Aorta (tissue), 5 donors: Measurements from ENCODE around the gene NFATC1. TPM values are rescaled to one million over a fixed set of nuclear protein-coding genes. Genes with fewer than 3 reads are reported as not detected.

Source experiments
- ATAC-seq: fragments of 200-7000 bp; cut with Tn5 transposase; one replicate; pipeline ENCODE4 v1.9.1; 2022; ENCODE audit warnings: moderate library complexity; ENCODE audit not compliant: low FRiP score
- DNase-seq, 2 donors: peaks; one replicate each; pipeline ENCODE4 v3.0.0-alpha.2; 2020
- H3K27ac ChIP-seq, 2 donors: one replicate each; pipeline ENCODE4 v1.5.1; 2013; ENCODE audit warnings: low read length in 2 of 2, mild to moderate bottlenecking in 2 of 2, moderate library complexity in 2 of 2, control low read depth in 1 of 2, inconsistent platforms in 1 of 2, low read depth in 1 of 2
- H3K27me3 ChIP-seq, 2 donors: one replicate each; pipeline ENCODE4 v1.6.1; 2013; ENCODE audit warnings: control low read depth in 1 of 2, low read length in 1 of 2, mild to moderate bottlenecking in 1 of 2, moderate library complexity in 1 of 2; ENCODE audit not compliant: insufficient read depth in 2 of 2, control insufficient read depth in 1 of 2
- H3K36me3 ChIP-seq, 2 donors: one replicate each; pipeline ENCODE4 v1.6.1; 2013; ENCODE audit warnings: control low read depth in 1 of 2, low read length in 1 of 2, mild to moderate bottlenecking in 1 of 2; ENCODE audit not compliant: insufficient read depth in 2 of 2, control insufficient read depth in 1 of 2
- H3K4me1 ChIP-seq, 2 donors: one replicate each; pipeline ENCODE4 v1.6.1; 2013; ENCODE audit warnings: low read length in 2 of 2, control low read depth in 1 of 2, mild to moderate bottlenecking in 1 of 2, moderate library complexity in 1 of 2; ENCODE audit not compliant: insufficient read depth in 2 of 2, control insufficient read depth in 1 of 2
- H3K4me3 ChIP-seq, 2 donors: one replicate each; pipeline ENCODE4 v1.5.1; 2013; ENCODE audit warnings: low read length in 2 of 2, control low read depth in 1 of 2, mild to moderate bottlenecking in 1 of 2
- H3K9me3 ChIP-seq: one replicate; pipeline ENCODE4 v1.6.1; 2013; ENCODE audit warnings: mild to moderate bottlenecking, low read length; ENCODE audit not compliant: control insufficient read depth
- WGBS, 2 donors: extraction: QIAGEN DNeasy Blood & Tissue Kit; methylation state at CpG; one replicate each; pipeline ENCODE4 v1.1.7; 2013; 5-methylcytosine and 5-hydroxymethylcytosine counted together
- intact Hi-C, 2 donors: fragments of 100-400 bp; cut with DNase I; formaldehyde crosslinking; loops; one replicate each; pipeline versions ENCODE4 v1.14.2 to v1.15.0; 2022
- polyA plus RNA-seq, 2 donors: library from polyadenylated mRNA; stranded (reverse); fragments of 200-250 nt; gene quantifications; one replicate each; pipeline ENCODE4 v1.2.3, GENCODE V29; 2013
- total RNA-seq, 2 donors: library from RNA; stranded (reverse); fragmentation: NEBNext Ultra II Directional; extraction: Animal tissue kit (Norgen Biotek cat#: 25700); gene quantifications; one replicate each; pipeline ENCODE4 v1.2.1, GENCODE V29; 2021
- donor health status: healthy with polysubstance abuse.
- donor health status: Bipolar disorder and iron deficiency.
- donor health status: DM: no; HTN: no; CAD: no.
- donor health status: DM: no; HTN: no; CAD: no.
- donor health status: DM: yes; HTN: yes; CAD: no.

The NFATC1 gene
- total and polyA plus RNA-seq, 4 donors, result 2.0 to 39.2 (median 22.2) TPM

DNA sequence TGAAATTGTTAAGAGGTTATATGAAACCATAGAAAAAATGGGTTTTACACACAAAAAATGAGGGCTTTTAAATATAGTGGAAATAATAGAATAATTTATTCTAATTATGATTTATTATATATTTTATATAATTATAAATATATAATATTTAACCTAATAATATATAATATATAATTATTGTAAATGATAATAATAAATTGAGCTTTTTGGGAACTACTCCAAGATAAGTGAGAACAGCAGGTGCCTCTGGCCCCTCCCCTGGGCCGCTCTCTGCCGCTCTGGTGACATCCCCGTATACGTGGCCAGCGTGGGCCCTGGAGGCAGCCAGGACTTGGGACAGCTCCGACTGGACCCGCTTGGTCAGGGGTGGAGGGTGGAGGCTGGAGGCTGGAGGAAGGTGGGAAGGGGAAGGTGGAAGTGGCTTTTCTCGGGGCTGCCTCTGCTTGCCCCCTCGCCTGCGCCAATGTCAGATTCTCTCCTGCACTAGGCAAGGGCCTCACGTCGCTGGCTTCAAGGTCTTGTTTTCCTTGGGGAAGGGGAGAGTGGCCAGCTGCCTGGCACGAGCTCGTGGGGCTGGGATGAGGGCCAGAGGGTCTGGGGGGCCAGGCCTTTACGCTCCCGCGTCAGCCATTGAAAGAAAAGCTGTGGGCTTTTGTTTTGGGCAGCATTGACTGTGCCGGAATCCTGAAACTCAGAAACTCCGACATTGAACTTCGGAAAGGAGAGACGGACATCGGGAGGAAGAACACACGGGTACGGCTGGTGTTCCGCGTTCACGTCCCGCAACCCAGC is 54.8 kb downstream of the NFATC1 start:
- no peak overlapping the region for H3K27ac ChIP-seq
- intact Hi-C loops, result loop anchor here in 1 of 2 donors (10.0 kb wide), 1 partner anchor 56 kb away; the partner anchor contains the start of gene NFATC1
- WGBS, 2 donors, result 90 to 91% methylated on average over 28 of the region's 28 CpGs
- no peaks in the 10 kb centered on the region for H3K27me3 ChIP-seq
- no peak for ATAC-seq
- no peaks in the 10 kb centered on the region for H3K9me3 ChIP-seq
- no peak overlapping the region for H3K4me3 ChIP-seq
- H3K4me1 ChIP-seq, result no peaks in the 10 kb centered on the region
- peaks cover 0 to 4% of the 10 kb centered on the region in 2 donors for H3K36me3 ChIP-seq
- no peak for DNase-seq

DNA sequence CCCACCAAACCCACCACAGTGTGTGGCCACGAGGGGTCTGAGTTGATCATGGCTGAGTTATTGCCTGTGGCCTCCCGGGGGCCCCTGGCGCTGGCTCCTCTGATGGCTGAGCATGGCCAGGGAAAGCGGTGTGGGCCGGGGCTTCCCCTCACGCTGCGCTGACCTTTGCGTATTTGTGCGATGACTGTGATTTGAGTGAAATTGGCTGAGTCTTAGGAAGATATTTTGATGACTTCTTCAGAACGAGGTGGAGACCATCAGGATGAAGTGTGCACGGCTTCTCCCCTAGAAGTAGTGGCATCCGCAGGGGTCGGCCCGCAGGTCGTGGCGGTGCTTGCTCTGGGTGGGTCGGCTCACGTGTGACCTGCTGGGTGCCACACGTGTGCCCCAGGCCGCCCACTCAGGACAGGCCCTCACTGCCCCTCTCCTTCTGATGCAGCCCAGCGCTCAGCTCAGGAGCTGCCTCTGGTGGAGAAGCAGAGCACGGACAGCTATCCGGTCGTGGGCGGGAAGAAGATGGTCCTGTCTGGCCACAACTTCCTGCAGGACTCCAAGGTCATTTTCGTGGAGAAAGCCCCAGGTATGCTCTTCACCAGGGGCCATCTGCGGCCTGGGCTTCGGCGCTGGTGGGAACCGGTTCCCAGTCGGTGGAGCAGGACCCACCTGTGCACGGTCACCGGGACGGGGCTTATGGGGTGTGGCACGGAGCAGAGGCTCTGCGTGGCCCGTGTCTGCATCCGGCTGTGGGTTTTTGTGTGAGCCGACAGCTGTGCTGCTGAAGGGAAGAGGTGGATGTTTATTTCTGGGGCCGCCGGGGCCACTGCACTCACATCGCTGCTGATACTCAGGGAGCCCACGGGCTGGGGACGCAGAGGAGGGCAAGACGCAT is 55.8 kb downstream of the NFATC1 start:
- Histone ChIP-seq H3K4me3 (no peak overlapping the region), H3K4me1 (no peaks in the 10 kb centered on the region), H3K9me3 (no peaks in the 10 kb centered on the region), H3K27me3 (no peaks in the 10 kb centered on the region), H3K36me3 (peaks cover 0 to 4% of the 10 kb centered on the region in 2 donors), H3K27ac (no peak overlapping the region)
- intact Hi-C loops, result loop anchor here in 1 of 2 donors (10.0 kb wide), 1 partner anchor 57 kb away; the partner anchor contains the start of gene NFATC1
- WGBS, 2 donors, result 93 to 94% methylated on average over 43 to 45 of the region's 45 CpGs
- DNase-seq (no peak), ATAC-seq (no peak)

DNA sequence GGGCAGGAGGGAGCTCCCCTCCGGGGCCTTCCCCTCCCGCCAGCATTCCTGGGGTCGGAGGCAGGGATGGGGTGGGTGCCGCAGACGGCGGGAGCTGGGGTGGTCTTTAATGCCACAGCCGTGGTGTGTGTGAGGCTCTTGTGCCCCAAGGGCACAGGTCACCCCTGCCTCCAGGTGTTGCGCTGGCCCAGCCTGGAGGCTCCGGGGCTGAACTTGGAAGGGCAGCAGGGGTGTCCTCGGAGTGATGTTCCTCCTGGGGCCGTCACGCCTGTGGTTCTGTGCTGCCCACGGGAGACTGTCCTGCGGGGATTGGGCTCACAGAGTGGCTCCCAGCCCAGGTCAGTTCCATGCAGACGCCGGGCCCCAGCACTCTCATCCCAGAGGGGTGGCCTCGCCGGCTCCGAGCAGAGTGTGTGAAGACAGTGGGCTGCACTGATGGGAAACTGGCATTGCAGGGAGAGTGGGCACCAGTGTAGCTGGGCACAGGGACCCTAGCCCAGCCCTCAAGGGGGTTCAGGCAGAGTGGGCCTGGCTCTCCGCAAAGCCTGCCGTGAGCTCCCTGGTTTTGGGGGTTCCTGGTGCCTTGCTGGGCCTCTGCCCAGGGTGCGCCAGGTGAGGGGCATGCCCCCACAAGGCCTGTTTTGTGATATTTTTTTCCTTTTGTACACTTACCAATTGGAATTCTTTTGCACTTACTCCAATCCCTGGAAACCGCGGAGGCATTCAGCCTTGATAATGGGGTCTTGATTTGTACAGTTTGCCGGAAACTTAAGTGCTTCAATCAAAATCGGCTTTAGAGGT is 56.7 kb downstream of the NFATC1 start:
- Histone ChIP-seq H3K4me1 (no peaks in the 10 kb centered on the region), H3K4me3 (no peak overlapping the region), H3K9me3 (no peaks in the 10 kb centered on the region), H3K27me3 (no peaks in the 10 kb centered on the region), H3K27ac (no peak overlapping the region), H3K36me3 (peaks cover 0 to 4% of the 10 kb centered on the region in 2 donors)
- intact Hi-C loops, result loop anchor here in 1 of 2 donors (10.0 kb wide), 1 partner anchor 58 kb away; the partner anchor contains the start of gene NFATC1
- ATAC-seq (no peak), DNase-seq (no peak)
- 92 to 94% methylated on average over 26 of the region's 26 CpGs for WGBS, 2 donors

DNA sequence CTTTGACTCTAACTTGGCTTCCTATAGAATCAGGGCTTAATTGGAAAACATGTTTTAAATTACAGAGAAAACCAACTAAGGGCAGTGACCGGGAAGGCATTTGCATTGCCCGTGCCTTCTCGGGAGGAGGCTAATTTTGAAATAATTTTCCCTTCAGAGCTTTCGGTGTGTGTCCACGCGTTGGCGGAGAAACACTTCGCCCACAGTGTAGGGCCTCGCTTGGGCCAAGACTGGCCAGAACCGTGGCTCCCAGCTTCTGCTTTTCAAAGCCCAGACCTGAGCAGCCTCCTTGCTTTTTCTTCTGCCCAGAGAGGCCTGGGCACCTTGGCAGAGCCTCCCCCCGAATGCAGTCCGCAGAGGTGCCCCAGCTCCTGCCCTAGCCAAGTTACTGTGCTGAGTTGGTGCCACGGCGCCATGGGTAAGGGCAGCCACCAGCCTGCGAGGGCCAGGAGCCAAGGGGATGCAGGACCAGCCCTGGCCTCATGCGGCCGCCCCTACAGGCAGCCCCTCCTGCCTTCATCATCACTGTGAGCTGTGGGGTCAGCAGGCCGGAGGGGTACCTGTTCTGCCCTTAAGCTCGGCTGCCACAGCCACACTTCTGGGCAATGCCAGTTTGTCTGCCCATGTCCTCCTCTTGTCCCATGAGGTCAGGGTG is 57.4 kb downstream of the NFATC1 start:
- Histone ChIP-seq H3K4me1 (no peaks in the 10 kb centered on the region), H3K9me3 (no peaks in the 10 kb centered on the region), H3K4me3 (no peak overlapping the region), H3K27me3 (no peaks in the 10 kb centered on the region), H3K27ac (no peak overlapping the region), H3K36me3 (peaks cover 0 to 4% of the 10 kb centered on the region in 2 donors)
- ATAC-seq (no peak), DNase-seq (no peak)
- intact Hi-C loops, result loop anchor here in 1 of 2 donors (10.0 kb wide), 1 partner anchor 58 kb away; the partner anchor contains the start of gene NFATC1
- WGBS, 2 donors, result 95 to 96% methylated on average over 19 of the region's 19 CpGs

DNA sequence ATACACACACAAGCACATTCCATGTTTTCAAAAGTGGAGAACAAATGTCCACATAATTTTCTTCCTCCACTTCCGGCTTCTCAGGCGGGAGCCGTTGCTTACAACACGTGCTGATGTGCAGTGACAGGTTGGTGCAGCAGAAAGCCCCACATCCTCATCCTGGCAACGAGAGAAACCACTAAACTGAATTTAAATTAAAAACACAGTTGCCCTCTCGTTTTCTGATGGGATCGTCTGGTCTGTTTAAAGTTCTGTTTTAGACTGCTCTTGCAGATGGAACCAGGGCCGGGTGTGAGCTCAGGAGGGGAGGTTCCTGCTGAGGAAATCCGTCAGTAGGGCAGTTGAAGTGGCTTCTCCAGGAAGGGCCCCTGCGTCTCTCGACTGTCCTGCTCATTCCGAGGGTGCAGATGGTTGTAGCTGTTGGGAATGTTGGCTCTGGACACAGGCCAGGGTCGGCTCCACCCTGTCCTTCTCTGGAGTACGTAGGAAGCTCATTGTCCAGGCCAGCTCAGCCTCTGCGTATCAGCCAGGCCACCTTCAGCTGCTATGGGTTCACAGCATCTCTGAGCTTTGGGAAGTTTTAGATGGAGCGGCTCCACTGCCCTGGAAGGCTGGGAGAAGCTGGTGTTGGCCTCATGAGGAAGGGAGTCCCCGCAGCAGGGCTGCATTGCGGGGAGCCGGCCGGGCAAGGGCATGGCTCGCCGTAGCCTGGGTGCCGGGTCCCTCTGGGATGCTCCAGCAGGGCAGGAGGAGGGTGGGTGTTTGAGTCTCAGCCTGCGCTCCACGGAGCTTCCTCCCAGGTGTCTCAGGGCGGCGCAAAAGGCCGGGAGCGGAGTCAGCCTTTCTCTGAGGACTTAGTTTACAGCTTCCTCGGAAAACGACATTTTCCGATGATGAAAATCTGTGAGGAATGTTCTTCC is 58.3 kb downstream of the NFATC1 start:
- Histone ChIP-seq H3K36me3 (peaks cover 0 to 4% of the 10 kb centered on the region in 2 donors), H3K4me1 (no peaks in the 10 kb centered on the region), H3K4me3 (no peak overlapping the region), H3K27ac (no peak overlapping the region), H3K27me3 (no peaks in the 10 kb centered on the region), H3K9me3 (no peaks in the 10 kb centered on the region)
- 85 to 86% methylated on average over 32 of the region's 32 CpGs for WGBS, 2 donors
- no peak for DNase-seq
- ATAC-seq, result no peak
- intact Hi-C loops, result loop anchor here in 1 of 2 donors (10.0 kb wide), 1 partner anchor 59 kb away; the partner anchor contains the start of gene NFATC1

DNA sequence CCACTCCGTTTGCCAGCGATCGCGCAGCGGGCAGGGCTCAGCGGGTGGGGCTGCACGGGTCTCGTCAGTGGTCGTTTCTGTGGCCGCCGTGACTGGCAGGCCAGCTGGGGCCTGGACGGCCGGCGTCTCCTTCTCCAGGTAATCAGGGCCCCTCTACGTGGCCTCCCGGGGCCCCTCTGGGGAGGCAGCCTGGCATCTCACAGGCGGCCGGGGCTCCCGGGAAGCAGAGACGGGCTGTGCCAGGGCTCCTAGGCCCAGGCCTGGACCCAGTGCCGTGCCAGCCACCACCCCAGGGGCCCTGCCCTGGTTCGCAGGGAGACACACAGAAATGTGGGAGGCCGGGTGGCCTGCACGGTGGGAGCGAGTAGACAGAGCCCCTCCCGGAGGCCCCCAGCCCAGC is 59.5 kb downstream of the NFATC1 start:
- intact Hi-C loops, result loop anchor here (5.0 to 10.0 kb wide), 2 partner anchors 53 to 60 kb away; partner anchors contain the start of gene NFATC1 (in 1 of the 2)
- Histone ChIP-seq H3K27me3 (no peaks in the 10 kb centered on the region), H3K9me3 (no peaks in the 10 kb centered on the region), H3K27ac (no peak overlapping the region), H3K4me3 (no peak overlapping the region), H3K4me1 (no peaks in the 10 kb centered on the region), H3K36me3 (peaks cover 0 to 4% of the 10 kb centered on the region in 2 donors)
- WGBS, 2 donors, result 96% methylated on average over 26 of the region's 26 CpGs
- DNase-seq, result no peak
- no peak for ATAC-seq
